ENCODE results near the gene FGF12.

FGF12 gene

DNA sequence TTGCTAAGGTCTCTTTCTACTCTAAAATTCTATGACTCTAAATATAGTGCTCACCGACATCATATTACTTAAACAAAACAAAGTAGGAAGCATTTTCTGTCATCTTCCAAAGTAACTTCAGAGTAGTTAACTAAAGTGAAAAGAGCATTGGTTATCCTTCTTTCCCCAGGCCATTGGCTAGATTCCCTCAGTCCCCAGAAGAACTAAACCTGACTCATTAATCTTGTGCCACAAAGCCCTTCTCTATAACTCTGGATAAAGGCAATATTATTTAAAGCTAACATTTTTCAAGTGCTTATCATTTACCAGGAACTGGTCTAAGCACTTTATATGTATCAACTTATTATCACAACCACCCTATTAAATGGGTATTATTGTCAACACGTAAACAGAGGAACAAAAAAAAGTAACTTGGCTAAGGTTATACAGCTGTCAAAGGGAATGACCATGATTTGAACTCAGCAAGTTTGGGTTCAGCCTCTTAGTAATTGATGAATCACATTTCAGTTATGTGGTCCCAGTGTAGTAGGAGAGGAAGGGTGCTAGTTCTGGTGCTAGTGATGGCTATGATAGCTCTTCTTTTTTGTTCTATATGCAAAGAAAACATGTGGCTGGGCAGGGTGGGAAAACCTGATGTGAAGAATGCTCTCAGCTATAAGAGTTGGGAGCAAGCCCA lies 304.9 kb downstream of the FGF12 start:
- in situ Hi-C loops (cut with HindIII; ENCODE audit: low sequenced_read_pairs): no loop called here

DNA sequence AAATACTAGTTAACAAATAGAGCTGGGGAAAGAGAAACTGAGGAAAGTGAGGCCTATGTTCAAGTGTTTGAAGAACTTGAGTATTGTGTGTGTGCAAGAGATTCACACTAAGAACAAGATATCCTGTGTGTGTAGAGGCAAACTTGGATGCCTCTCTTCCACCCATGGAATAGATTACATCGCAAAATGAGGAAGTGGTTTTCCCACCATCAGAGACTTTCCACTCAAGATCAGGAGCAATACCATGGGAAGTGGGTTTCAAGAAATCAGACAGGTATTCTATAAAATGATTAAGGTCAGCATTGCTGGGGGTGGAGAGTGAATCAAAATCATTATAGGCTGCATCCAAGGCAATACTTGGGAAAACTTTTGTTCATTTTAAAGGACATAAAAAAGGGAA lies 308.0 kb downstream of the FGF12 start:
- in situ Hi-C loops (cut with HindIII; ENCODE audit: low sequenced_read_pairs): no loop called here

DNA sequence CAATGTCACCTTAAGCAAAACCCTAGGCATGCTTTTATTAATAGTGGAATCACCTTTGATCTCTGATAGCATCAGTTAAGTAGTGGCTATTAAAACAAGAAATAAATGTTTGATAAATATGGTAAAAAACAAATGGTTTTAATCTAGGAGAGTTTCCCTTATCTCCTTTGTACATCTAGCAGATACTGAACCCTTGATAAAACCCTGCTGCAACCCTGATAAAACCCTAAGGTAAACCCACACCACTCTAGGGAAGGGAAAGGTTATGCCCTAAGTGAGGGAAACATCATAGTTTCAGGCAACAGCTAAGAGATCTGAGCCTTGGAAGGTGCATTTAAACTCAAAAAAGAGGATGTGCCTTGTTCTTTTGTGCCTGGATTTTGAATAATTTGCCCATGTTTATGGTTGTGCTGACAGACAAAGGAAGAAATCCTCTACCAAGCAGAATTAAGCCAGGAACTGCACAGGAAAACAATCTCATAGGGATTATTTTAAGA lies 309.7 kb downstream of the FGF12 start:
- in situ Hi-C loops (cut with HindIII; ENCODE audit: low sequenced_read_pairs): no loop called here

DNA sequence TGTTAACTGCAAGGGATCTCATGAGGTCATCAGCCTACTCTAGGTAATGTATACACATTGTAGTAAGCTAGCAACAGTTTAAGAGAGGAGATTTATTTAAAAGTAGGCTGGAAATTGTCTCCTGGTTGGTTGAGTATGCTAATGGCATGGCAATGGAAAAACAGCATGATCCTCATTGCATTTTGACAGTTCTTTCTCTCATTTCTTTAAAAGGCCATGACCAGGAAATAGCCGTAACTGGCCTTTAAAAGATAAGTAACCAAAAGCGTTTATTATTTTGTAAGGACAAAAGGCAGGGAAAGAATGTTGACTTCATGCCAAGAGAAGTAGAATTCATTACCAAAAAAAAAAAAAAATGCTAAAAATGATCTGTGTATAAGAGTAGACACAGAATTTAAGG lies 310.3 kb downstream of the FGF12 start:
- in situ Hi-C loops (cut with HindIII; ENCODE audit: low sequenced_read_pairs): no loop called here

DNA sequence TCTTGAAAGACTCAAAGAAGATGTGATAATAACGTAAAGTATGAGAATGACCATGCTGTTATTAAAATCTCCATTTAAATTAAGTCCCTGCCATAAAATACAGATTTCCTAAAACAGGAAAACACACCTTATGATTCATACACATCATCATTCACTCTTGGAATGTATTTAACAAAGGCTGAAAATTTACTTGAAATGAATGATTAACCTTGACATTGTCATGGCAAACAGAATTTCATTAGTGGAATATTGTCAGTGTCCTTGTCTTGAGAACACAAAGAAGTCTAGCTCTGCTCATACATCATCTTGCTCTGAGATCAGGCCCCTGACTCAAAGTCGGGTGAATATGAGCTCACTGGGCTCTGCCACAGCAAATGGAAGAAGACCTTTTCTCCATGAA lies 313.9 kb downstream of the FGF12 start:
- in situ Hi-C loops (cut with HindIII; ENCODE audit: low sequenced_read_pairs): no loop called here

DNA sequence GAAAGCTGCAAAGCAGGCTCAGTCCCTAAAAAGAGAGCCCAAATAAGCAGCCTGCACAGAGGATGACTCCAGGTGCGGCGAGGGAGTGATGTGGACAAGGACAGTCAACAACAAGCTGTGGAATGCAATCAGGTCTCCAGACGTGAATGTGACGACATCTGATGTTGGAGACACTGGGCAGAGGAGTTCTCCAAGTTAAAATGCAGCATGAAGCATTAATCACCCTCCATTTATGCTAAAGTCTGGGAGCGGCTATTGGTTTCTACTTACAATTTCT lies 316.7 kb downstream of the FGF12 start:
- in situ Hi-C loops (cut with HindIII; ENCODE audit: low sequenced_read_pairs): no loop called here

DNA sequence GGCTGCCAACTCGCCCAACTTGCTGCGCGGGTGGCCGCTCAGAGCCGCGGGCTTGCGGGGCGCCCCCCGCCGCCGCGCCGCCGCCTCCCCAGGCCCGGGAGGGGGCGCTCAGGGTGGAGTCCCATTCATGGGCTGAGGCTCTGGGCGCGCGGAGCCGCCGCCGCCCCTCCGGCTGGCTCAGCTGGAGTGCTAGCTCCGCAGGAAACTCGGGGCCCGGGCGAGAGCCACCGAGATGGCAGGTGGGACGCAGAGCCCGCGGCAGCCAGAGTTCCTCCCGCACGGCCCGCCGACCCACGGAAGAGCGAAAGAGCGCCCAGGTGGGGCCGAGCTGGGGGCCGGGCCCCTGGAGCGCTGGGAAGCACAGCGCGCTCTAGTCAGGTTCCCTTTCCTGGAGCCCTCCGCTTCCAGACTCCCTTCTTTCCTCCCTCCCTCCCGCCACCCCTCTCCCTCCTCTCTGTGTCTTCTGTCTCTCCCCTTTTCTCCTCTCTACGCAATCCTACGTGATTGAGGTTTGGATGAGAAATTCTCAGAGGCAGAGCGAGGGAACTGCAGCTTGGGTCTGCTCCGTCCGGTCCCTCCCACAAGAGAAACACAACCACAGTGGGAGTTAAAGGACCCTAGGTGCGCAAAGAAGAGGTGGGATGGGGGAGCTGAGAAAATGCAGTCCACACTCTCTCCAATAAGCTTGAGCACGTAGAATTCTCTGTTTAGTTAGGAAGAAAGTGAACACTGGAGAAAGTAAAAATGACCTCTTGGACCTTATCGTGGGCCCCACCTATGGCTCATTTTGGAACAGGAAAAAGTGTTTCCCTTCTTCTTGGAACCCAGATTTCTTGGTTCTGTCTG lies 317.3 kb downstream of the FGF12 start:
- in situ Hi-C loops (cut with HindIII; ENCODE audit: low sequenced_read_pairs): no loop called here

DNA sequence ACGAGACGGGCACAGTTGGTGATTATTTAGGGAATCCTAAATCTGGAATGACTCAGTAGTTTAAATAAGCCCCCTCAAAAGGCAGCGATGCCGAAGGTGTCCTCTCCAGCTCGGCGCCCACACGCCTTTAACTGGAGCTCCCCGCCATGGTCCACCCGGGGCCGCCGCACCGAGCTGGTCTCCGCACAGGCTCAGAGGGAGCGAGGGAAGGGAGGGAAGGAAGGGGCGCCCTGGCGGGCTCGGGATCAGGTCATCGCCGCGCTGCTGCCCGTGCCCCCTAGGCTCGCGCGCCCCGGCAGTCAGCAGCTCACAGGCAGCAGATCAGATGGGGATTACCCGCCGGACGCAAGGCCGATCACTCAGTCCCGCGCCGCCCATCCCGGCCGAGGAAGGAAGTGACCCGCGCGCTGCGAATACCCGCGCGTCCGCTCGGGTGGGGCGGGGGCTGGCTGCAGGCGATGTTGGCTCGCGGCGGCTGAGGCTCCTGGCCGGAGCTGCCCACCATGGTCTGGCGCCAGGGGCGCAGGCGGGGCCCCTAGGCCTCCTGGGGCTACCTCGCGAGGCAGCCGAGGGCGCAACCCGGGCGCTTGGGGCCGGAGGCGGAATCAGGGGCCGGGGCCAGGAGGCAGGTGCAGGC lies 318.0 kb downstream of the FGF12 start:
- in situ Hi-C loops (cut with HindIII; ENCODE audit: low sequenced_read_pairs): no loop called here

DNA sequence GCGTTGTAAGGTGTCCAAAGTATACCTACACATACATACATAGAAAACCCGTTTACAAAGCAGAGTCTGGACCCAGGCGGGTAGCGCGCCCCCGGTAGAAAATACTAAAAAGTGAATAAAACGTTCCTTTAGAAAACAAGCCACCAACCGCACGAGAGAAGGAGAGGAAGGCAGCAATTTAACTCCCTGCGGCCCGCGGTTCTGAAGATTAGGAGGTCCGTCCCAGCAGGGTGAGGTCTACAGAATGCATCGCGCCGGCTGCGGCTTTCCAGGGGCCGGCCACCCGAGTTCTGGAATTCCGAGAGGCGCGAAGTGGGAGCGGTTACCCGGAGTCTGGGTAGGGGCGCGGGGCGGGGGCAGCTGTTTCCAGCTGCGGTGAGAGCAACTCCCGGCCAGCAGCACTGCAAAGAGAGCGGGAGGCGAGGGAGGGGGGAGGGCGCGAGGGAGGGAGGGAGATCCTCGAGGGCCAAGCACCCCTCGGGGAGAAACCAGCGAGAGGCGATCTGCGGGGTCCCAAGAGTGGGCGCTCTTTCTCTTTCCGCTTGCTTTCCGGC lies 318.6 kb downstream of the FGF12 start:
- in situ Hi-C loops (cut with HindIII; ENCODE audit: low sequenced_read_pairs): no loop called here

DNA sequence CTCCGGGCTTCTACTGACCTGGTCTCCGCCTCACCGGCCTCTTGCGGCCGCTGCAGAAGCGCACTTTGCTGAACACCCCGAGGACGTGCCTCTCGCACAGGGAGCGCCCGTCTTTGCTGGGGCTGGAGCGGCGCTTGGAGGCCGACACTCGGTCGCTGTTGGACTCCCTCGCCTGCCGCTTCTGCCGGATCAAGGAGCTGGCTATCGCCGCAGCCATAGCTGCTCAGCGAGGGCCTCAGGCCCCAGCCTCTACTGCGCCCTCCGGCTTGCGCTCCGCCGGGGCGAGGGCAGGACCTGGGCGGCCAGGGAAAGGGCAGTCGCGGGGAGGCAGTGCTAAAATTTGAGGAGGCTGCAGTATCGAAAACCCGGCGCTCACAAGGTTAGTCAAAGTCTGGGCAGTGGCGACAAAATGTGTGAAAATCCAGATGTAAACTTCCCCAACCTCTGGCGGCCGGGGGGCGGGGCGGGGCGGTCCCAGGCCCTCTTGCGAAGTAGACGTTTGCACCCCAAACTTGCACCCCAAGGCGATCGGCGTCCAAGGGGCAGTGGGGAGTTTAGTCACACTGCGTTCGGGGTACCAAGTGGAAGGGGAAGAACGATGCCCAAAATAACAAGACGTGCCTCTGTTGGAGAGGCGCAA lies 319.2 kb downstream of the FGF12 start:
- in situ Hi-C loops (cut with HindIII; ENCODE audit: low sequenced_read_pairs): no loop called here

DNA sequence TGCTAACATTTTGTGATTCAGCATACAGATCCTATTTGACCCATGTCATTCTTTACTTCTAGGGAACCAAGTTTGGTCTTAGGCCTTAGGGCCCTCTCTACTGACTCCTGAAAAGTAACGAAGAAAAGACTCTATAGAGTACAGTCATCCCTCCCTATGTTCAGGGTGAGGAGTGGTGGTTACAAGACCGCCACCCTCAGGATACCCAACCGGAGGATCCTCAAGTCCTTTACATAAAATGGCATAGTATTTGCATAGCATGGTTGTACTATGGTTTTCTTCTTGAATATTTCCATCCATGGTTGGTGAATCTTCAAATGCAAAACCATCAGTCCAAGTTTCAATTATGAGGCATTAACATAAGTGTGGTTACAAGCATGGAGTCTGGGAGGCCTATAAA lies 327.6 kb downstream of the FGF12 start:
- in situ Hi-C loops (cut with HindIII; ENCODE audit: low sequenced_read_pairs): no loop called here

DNA sequence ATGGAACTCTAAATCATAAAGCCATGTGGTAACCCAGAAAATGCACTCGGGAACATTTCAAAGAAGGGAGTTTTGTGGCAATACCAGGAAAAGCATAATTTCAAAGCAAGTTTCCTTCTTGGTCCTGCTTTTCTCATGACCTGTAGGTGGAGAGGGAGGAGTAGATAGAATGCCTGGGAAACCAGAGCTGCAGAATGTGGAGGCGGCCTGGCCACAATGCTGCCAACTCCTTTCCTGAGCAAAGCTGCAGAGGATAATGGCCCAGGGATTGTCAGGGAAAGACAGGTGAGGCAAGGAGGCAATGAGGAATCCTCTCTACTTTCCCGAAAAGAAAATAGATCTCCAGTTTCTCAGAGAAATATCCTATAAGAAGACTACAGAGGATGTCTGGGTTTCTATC lies 330.3 kb downstream of the FGF12 start:
- in situ Hi-C loops (cut with HindIII; ENCODE audit: low sequenced_read_pairs): no loop called here

DNA sequence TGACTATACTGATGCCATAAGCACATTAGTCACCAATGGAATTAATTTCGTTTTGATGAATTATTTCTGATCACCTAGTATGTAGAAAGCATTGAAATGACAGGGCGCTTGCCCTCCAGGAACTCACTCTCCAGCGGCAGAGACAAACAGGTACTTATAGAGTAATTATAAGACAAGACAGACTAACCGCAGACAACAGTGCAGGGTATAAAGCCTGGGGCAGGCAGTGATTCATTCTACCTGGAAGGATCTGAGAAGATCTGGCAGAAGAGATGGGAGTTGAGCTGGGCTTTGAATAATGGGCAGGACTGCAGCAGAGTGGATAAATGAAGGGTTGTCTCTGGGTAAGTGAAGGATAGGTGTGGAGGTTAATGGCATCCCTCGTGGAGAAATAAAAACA lies 331.8 kb downstream of the FGF12 start:
- in situ Hi-C loops (cut with HindIII; ENCODE audit: low sequenced_read_pairs): no loop called here

DNA sequence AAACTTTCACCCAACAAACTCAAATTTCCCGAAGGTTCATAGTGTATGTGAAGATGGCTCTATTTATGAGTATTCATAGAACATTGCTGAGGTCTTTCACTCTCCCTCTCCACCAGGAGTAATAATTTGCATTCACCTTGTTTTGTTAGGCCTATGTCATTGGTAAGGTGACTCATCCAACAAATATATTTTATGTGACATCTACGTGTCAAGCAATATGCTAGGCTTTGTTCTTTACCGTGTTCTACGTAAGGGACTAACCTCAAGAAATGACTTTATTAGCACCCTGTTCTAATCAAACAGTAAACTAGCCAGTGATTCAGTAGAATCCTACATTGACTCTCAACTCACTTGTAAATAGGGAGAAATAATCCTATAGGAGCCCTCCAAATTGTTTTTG lies 334.4 kb downstream of the FGF12 start:
- in situ Hi-C loops (cut with HindIII; ENCODE audit: low sequenced_read_pairs): no loop called here

DNA sequence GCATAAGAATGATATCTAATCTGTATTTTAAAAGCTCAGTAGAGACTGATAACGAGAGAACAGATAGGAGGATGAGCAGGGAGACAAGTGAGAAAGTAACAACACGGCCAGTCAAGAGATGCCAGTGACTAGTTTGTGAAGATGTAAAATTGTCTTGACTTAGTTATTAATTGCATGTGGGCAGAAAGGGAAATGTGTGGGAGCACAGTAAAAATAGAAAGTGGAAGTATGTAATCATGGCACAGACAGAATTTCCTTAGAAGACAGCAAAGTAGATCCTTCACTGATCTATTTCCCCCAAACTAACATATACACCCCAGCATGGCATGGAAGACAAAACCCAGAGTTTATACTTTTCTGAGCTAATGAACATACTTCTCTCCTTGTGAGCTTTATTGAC lies 344.5 kb downstream of the FGF12 start:
- in situ Hi-C loops (cut with HindIII; ENCODE audit: low sequenced_read_pairs): no loop called here

DNA sequence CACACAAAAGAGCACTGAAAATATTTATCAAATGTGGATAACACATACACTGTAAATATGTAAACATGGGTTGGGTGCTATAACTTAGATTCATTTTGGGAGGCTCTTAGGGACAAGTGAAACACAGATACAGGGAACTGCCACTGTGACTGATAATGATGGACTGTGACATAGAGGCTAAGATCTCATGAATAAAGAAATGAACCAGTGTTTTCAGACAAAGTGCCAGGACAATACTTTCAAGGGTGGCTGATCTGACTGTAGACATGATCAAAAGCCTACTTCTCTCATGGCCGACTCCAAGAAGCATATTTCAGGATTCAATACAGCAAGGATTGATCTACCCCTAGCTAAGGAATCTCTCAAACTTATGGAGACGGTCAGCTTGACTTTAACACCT lies 353.8 kb downstream of the FGF12 start:
- in situ Hi-C loops (cut with HindIII; ENCODE audit: low sequenced_read_pairs): no loop called here

DNA sequence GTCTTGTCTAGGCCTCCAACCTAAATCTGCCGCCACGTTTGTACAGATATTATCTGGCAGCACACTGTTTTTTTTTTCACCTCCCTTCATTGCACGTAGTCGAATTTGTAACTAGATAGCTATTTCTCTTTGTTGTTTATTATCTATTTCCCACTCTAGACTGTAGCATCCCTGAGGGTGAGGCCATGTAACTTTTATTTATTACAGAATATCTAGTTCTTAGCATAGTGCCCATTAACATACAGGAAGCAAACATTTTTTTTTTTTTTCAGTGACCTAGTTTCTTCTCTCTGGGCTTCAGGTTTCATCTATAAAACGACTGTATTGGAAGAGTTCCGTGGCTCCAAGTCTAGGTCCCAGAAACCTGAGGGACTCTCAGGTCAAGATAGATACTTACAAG lies 354.3 kb downstream of the FGF12 start:
- in situ Hi-C loops (cut with HindIII; ENCODE audit: low sequenced_read_pairs): no loop called here

DNA sequence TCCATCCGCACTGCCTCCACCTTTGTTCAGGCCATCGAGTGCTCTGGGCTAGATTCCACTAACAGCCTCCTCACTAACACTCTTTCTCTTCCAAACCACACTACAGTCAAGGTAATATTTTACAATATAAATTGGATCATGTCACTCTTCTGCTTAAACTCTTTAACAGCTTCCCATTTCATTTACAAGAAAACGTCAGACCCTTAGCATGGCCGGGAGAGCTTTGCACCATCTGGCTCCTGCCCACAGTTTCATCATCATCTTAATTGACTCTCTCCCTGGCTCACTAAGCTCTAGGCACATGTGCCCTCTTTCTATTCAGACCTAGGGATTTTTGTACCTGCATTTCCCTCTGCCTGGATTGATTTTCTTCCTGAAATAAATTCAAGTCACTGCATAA lies 354.7 kb downstream of the FGF12 start:
- in situ Hi-C loops (cut with HindIII; ENCODE audit: low sequenced_read_pairs): no loop called here

DNA sequence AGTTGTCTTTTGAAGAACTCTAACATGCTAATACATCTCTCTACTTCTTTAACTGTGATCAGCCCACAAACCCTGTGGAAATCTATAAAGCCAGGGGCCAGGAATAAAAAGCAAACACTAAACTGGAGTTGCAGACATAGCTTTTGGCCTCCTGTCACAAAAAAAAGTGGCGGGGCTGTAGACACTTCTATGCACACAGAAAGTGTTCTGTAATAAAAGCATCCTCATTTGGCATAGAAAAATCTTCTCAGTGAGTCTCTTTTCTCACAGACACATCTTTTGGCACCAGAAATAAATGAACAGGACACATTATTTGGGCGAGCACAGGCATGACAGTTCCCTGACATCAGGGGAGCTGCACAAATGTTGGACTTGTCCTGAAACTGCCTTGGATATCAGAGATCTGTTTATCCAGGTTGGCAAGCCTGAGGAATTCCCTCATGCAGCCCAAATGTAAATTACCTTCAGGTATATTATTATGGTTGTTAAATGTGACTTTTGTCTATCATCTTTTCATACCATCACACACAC lies 355.4 kb downstream of the FGF12 start:
- in situ Hi-C loops (cut with HindIII; ENCODE audit: low sequenced_read_pairs): no loop called here

DNA sequence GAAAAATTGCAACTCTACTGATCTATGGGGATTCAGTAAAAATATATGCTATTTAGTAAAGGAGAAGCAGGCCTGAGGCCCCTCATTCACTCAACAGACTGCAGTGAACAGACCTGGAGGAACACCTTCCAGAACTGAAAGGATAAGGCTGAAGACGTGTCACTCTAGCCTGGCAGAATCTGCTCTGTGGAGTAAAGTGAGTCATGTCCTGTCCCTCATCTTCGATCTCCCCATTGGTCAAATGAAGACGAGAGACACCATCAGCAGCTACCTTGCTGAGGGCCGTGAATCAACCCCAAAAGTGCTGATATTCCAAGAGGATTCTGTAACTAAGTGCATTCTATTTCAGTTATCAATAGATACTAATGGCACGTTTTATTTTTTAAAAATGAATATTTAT lies 359.7 kb downstream of the FGF12 start:
- in situ Hi-C loops (cut with HindIII; ENCODE audit: low sequenced_read_pairs): no loop called here

DNA sequence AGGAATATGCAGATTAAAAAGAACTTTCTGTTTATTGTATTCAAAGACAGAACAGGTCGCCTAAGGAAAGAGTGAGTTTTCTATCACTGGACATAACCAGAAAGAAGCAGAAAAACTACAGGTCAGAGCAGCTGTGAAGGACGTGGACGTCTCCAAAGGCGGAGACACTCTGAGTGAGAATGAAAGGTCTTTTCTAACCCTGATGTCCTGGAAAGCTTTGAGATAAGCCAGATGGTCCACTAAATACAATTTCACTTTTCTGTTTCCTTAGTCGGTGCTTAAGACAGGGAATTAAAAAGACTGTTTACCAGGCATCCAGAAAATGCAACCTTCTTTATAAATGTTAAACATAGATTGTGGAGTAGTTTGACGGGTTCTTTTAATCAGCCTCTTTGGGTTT lies 360.4 kb downstream of the FGF12 start:
- in situ Hi-C loops (cut with HindIII; ENCODE audit: low sequenced_read_pairs): no loop called here
